HG03575 (cell line): ENCODE results near the gene PPP1R26.
"Not testable (repeated sequence)": the region's sequence is repeated elsewhere in the genome, so short reads cannot be mapped to it uniquely, and the experiment has no call there.

Source experiments
- ATAC-seq: cut with Tn5 transposase; IDR thresholded peaks from one replicate; pipeline ENCODE4 v1.9.1; 2021; ENCODE audit not compliant: unreplicated experiment, insufficient number of reproducible peaks, low FRiP score; ENCODE audit errors: extremely low read depth

Gene PPP1R26

DNA sequence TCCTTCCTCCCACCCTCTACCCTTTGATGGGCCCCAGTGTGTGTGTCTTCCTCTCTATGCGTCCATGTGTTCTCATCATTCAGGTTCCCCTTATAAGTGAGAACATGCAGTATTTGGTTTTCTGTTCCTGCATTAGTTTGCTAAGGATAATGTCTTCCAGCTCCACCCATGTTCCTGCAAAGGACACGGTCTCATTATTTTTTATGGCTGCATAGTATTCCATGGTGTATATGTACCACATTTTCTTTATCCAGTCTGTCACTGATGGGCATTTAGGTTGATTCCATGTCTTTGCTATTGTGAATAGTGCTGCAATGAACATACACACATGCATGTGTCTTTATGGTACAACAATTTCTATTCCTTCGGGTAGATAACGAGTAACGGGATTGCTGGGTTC lies 21.1 kb upstream of the PPP1R26 start:
- not testable (repeated sequence) for ATAC-seq

DNA sequence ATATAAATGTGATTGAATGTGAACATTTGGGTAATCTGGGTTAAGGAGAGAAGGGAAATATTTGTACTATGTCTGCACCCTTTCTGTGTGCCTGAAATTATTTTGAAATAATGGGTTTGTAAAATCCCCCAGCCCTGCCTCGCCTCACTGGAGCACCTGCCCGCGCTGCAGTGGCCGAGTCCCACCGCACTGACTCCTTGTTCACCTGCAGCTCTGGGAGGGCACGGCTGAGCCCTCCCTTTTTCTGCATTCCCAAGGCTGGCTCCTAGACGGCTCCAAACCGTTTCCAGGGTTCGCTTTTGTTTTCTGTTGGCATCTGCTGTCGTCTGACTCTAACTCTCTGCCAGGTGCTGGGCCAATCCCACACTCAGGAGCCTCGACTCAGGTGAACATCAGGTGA lies 17.6 kb upstream of the PPP1R26 start:
- ATAC-seq = no peak

DNA sequence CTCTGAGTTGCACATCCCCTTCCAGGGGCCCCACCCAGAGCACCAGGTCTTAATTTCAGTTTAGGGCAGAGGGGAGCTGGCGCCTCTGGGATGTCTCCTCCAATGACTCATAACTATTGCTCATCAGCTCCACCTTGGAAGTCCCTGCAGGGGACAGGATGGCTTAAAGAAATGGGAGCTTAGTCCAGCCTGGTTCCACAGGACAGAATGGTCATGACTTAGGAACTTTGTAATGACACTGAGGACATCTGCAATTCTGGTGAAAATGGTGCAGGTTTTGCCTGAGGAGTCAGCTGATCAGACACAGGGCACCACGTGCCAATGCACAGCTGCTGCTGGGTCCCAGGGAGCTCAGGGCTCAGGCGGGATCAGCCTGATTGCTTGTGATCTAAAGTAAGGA lies 16.4 kb upstream of the PPP1R26 start:
- ATAC-seq = no peak

DNA sequence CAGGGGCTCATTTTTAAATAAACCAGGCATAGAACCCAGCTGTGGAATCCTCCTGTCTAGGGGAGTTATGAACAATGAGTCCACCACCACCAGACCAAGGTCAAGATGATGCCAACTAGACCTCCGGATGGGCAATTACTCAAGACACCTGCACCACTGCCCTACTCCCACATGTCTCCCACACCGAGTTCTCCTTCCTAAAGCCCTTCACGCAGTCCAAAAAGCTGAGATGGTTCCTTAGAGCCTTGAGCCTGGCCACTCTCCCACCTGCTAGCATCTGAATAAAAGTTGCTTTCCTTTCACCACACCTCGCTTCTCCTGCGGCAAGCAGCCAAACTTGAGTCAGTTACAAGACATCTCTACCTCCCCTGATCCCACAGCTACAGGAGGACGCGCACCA lies 15.4 kb upstream of the PPP1R26 start:
- ATAC-seq = no peak

DNA sequence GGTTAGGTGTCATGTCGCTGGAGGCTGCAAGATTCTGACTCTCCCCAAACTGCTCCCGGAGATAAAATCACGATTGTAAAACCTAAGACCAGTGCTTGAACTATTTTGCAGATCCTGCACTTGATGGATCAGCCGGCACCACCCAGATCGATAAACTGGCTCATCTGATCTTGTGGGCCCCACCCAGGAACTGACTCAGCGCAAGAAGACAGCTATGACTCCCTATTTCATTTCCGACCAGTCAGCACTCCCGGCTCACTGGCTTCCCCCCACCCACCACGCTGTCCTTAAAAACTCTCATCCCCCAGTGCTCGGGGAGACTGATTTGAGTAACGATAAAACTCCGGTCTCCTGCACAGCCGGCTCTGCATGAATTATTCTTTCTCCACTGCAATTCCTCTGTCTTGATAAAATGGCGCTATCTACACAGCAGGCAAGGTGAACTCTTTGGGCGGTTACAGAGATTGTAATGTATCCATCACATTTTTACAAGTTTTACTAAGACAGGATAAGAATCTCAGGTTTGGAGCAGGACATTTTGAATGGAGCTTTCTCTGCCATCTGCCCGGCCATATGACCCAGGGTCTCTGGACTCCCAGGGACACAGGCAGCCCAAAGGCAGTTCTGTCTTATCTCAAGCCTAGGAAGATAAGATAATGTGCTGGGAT lies 10.6 kb upstream of the PPP1R26 start:
- no peak for ATAC-seq

DNA sequence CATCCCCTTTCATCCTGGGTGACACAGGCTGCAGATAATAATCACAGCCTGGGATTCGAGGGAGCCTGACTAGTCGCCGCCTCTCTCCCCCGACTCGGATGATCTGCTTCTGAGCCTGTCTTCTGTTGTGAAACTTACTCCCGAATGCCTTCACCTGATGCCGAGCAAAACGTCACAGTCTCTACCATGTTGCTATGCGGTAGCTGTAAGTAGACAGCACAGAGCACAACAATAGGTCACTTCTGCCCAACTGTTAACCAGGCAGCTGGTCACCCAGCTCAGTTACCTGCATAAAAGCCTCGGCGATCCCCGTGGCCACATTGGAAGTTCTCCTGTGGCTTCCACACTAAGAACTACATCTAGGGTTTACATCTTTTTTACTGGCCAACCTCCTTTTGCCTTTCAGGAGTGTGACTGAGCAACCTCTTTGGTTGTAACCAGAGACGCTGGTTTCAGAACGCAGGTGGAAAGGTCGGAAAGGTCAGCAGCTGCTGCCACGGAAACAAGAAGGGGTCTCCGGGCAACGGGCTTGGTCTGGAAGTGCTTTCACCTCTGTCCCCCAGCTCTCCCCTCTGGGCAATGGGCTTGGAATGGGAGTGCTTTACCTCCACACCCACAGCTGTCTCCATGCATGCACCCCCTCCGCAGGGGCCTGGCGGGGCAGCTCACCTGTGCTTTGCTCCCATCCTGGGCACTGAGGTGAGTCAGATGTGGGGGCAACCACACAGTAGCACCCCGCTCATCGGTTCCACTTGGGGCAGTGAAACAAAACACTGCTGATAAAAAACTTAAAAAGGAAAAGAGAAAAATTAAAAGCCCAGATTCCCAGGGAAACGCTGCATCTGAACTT lies 7.6 kb upstream of the PPP1R26 start:
- ATAC-seq = no peak

DNA sequence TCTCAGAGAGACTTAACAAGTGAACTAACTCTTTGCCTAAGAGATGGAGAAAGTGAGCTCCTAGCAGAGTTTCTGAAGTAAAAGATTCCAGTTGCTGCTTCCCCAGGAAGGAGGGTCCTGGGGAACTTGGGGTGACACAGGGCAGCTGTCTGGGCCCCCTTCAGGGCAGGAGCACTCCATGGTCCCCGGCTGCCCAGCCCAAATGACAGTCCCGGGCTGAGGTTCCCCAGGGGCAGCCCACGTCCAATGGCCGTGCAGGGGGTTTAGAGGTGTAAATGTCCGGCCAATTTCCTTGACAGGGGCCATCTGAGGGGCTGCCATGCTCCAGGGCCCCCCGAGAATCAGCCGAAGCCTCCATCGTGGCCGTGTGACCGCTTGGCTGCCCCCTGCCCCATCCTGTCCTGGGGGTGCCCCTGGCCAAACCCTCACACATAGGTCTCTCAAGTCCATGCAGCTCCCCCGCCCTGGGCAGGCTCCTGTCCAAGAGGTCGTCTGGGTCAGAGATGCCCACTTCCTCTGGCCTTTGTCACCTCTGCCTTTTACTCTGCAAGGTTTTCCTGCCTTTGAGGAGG lies 5.5 kb upstream of the PPP1R26 start:
- no peak for ATAC-seq

DNA sequence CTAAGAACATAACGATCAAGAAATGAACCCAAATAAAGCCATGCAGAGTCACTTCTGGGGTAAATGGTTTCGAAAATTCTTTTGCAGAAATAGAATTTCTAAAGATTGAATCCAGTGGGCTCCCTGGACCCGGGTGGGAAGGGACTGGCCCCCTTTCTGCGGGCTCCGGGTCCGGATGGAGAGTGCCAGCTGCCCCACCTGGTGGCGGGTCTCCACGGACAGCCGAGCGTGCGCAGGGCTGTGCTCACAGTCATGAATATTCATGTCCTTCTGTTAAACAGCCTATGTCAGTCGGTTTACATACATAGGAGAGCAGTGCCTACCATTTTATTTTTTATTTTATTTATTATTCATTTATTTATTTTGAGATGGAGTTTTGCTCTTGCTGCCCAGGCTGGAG lies 4.7 kb upstream of the PPP1R26 start:
- no peak for ATAC-seq

DNA sequence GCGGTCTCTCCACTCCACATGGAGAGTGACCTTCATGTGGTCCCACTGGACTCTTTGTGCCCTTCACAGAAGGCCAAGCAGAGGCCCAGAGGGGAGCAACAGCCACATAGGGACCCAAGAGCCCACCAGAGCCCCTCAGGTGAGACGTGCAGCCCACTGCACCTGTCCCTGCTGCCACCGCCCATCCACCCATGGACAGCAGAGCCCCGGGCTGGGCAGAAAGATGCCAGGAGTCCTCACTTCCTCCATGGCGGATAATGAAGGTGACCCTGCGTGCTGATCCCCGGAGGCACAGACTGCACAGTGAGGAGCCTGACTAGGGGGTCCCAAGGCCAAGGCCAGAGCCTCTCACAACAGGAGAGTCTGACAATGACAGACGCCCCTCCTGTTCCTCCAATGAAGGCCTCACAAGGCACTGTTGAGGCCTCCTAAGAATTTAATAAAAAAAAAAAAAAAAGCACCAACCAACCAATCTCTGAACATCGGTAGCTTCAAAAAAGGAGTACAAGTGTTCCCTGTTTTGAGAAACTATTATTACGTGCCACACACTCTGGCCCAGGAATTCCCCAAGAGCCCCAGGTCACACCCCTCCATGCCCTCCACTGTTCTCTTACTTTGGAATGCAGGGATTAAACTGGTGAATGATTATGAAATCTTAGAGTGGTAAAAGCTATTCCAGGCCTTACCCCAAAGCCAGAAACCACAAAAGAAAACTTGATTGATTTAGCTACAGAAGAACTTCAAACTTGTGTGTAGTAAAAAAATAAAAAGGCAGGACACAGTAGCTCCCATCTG lies 2.8 kb upstream of the PPP1R26 start:
- no peak for ATAC-seq

DNA sequence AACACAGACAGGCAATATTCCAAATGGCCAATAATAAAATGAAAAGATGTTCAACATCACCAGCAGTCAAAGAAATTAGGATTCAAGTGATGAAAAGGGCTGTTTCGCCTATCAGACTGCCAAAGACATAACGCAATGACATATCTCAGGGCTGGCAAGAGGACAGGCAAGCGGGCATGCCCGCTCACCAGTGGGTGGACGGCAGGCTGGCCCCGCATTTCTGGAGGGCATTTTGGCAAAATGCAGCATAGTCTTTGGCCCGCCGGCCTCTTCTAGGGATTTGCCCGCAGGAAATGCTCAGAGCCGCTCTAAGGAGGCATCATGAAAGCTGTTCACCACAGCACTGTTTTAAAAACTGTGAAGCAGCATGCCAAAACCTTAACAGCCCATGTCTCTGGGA lies 1.4 kb upstream of the PPP1R26 start:
- no peak for ATAC-seq

DNA sequence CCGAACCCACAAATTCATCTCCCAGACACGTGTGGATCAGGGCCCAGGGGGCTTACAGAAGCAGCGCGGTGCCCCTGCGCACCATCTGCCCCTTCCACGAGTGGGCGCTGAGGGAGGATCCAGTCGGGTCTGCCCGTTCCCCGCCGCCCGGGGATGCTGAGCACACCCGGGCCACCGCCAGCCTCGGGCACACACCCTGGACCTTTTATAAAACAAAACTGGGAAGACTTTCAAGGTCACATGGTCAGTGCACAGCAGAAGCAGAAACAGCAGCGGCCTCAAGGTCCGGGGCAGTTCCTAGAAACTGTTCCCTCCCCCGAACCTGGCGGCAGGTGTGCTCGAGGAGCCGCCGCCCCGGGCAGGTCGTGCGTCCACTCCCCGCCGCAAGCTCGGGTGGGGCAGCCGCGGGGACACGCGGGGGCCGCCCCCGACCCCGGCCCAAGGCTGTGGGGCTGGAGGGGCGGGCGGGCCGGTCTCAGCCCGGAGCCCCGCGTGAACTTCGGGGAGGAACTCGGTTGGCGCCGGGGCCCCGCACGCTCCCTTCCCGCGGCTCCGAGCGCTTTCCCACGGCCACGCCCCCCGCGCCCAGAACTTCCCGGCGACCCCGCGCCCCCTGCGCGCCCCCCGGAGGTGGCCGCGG lies 633 bp upstream of the PPP1R26 start:
- no peak for ATAC-seq

DNA sequence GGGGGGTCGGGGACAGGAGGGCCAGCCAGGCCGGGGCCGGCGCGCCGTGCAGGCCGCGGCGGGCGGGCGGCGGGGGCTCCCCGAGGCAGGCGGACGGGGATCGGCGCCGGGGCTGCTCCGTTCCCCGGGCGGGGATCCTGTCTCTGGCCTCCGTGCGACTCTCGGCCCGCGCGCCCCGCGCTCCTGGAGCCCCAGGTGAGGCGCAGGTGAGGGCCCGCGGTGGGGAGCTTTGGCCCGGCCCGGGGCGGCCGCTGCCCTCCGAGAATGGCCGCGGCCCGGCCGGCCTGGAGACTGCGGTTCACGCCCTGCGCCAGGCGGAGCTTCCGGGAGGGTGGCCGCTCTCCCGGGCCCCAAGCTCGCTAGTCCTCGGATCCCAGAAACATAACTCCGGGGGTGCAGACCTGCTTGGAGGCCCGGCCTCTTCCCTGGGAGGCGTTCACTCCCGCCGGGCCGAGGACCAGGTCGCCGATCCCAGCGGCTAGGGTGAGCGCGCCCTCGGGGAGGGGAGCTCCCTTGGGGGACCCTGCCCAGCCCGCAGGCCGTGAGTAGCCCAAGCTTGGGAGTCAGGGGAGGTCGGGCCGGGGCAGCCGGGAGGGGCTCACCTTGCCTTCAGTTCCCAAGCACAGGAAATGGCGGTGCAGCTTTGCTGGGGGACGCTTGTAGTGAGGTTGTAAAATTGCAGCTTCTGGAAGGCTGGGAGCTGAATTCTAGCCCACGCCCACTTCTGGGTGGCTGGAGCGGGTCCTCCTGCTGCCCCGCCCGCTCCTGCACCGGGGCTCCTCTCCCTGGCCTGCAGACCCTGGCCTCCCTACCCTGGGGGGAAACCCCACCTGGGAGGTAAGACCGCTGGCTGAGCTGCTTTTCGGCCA lies 723 bp downstream of the PPP1R26 start:
- ATAC-seq = no peak

DNA sequence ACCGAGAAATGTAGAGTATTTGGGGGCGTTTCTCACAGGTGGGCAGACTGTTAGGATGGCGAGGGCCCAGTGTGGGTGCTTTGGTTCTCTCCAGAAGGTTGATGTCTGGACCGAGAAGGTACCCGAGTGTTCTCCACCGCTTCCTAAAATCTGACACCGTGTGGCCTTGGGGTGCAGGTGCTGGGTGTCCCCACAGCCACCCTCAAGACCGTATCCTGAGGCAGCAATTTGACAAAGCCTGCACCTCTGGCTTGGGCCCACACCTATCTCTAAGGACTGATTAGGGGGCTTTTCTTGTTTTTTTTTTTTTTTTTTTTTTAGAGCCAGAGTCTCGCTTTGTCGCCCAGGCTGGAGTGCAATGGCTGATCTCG lies 1.3 kb downstream of the PPP1R26 start:
- no peak for ATAC-seq

DNA sequence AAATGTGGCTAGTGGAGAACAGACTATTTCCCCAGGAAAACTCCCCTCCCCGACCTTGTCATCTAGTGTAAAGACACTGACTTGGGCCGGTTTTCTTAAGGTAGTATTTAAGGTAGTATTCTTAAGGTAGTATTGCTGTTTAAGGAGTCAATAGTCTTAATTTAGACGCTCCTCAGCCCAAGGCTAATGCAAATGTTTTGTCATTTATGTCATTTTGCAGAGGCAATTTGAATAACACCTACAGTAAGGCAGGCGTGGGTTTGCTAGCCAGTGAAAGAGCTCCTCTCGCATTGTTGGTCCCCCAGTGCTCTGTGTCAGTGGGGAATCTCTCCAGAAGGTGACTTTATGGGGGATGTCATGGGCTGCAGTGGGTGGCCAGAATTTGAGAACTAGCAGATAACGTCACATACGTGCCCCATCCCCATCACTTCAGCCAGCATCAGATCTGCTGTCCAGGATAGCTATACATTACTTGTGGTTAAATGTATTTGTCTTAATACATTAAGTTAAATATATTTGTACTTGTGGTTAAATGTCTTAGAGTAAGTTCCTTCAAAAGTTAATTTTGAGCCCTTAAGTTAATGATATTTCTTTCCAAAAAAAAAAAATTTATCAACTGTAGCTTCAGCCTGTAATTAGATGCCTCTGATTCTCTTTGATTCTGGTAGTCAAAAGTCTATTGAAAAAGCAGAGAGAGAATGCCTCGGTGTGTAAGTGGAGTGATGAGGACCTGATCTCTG lies 2.6 kb downstream of the PPP1R26 start:
- no peak for ATAC-seq

DNA sequence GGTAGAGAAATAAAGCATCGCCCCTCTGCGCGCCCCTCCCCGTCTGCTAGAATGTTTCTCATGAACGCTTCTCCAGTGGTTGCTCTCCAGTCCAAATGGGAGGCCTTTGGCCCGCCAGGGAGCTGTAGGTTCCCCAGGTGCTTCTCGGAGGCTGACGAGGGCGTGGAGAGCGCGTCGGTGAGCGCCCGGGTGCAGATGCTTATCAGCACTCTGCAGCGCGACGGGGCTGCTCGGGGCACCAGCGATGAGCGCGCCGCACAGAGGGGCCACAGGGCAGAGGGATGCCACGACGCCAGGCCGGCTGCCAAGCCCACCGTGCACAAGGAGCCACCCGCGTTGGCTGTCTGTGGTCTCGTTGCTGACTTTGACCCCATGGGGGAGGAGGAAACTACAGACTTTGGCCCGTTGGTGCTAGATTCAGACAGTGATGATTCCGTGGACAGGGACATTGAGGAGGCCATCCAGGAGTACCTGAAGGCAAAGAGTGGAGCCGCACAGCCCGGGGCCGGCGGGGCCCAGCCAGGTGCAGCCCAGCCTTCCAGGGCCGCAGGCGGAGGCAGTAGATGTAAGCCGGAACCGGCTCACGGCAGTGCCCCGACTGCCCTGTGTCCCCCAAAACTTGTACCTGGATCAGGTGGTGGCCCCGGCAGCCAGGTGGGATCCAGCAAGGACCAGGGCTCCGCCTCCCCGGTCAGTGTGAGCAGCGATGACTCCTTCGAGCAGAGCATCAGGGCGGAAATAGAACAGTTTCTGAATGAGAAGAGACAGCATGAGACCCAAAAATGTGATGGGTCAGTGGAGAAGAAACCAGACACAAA lies 5.1 kb downstream of the PPP1R26 start:
- no peak for ATAC-seq

DNA sequence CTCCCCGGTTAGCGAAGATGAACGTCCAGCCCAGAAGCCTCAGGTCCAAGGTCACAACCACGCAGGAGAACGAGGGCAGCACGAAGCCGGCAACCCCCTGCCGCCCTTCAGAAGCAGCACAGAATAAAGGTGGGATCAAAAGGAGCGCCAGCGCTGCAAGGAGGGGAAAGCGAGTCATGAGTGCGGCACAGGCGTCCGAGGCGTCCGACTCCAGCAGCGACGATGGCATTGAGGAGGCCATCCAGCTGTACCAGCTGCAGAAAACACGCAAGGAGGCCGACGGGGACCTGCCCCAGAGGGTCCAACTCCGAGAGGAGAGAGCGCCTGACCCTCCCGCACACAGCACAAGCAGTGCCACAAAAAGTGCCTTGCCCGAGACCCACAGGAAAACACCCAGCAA lies 5.8 kb downstream of the PPP1R26 start:
- ATAC-seq = no peak

DNA sequence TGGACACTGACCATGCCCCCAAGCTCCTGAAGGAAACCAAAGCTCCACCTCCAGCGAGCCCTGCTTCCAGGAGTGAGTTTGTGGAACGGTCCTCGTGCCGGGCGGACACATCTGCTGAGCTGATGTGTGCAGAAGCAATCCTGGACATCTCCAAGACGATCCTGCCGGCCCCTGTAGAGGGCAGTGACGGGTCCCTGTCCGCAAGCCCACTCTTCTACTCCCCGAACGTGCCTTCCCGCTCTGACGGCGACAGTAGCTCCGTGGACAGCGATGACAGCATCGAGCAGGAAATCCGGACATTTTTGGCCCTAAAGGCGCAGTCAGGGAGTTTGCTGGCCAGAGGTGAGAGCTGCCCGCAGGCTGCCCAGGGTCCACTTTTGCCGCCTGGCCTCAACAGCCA lies 6.2 kb downstream of the PPP1R26 start:
- ATAC-seq = no peak
